Testis (tissue), 3 donors: ENCODE results near the gene RNF152. TPM values are rescaled to one million over a fixed set of nuclear protein-coding genes. Genes with fewer than 3 reads are reported as not detected.

Experiments used
- DNase-seq: peaks from one replicate; pipeline ENCODE4 v3.0.0-alpha.2; 2019
- H3K27ac ChIP-seq, 2 donors: fragments of 200-600 bp; sonication (generic); one replicate each; pipeline ENCODE4 v1.5.1; 2019
- H3K27me3 ChIP-seq: fragments of 200-600 bp; sonication (generic); one replicate; pipeline ENCODE4 v1.5.1; 2019
- H3K36me3 ChIP-seq: fragments of 200-600 bp; sonication (generic); one replicate; pipeline ENCODE4 v1.5.1; 2017; ENCODE audit warnings: low read depth; ENCODE audit errors: missing control alignments
- H3K4me1 ChIP-seq: fragments of 200-600 bp; sonication (generic); one replicate; pipeline ENCODE4 v1.5.1; 2019
- H3K4me3 ChIP-seq, 2 donors: fragments of 200-600 bp; sonication (generic); one replicate each; pipeline ENCODE4 v1.5.1; 2017 to 2019
- H3K9me3 ChIP-seq: fragments of 200-600 bp; sonication (generic); one replicate; pipeline ENCODE4 v1.5.1; 2017
- POLR2A ChIP-seq: fragments of 450-650 bp; IDR thresholded peaks from one replicate; pipeline ENCODE4 v1.6.1; 2017; ENCODE audit warnings: antibody characterized with exemption, mild to moderate bottlenecking, moderate library complexity
- WGBS, 2 donors: methylation state at CpG; one replicate each; pipeline ENCODE4 v1.1.5; 2018; 5-methylcytosine and 5-hydroxymethylcytosine counted together
- intact Hi-C: fragments of 100-400 bp; cut with DNase I; formaldehyde crosslinking; loops from one replicate; pipeline ENCODE4 v1.15.1; 2023; ENCODE audit warnings: low total_unique reads
- polyA plus RNA-seq: library from polyadenylated mRNA; stranded (reverse); fragments of 350-450 nt; fragmentation: Illumina TruSeq; extraction: RNeasy Lipid Tissue Mini Kit (QIAGEN cat#74804); gene quantifications from one replicate; pipeline ENCODE4 v1.2.3, GENCODE V29; 2014; ENCODE audit warnings: low read depth, low replicate concordance; ENCODE audit not compliant: insufficient read depth
- total RNA-seq, 2 donors: library from RNA; depleted of rRNA; stranded (reverse); fragments of >200 nt; gene quantifications; one replicate each; pipeline ENCODE4 v1.2.3, GENCODE V29; 2016
- TF ChIP-seq, protein P1 (sequence below), 3 experiments: fragments of 450-650 bp in 2 of 3; fragments of 200-600 bp in 1 of 3; sonication (generic) in 1 of 3; IDR thresholded peaks; one replicate each; pipeline ENCODE4 v1.5.1; 2016 to 2019; ENCODE audit warnings: antibody characterized with exemption in 3 of 3, mild to moderate bottlenecking in 2 of 3, moderate library complexity in 1 of 3

The RNF152 gene
- total and polyA plus RNA-seq, 3 donors from 2014 or later: 2.3 to 20.3 (median 10.8) TPM

DNA sequence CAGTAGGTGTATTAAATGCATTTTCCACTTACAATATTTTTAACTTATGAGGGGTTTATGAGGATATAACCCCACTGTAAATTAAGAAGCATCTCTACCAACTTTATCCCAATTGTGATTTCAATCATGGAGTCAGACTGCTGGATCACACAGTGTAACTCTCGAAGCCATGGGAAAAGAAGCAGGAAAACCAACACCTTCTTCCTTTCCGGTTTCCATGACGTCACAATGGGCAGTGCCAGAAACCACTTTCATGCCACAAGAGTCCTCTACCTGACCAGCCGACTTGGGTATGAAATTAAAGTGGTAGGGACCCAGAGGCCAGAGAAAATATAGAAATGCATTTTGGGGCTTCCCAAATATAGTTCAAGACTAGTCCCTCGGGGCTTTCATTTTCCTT is 4.2 kb downstream of the RNF152 start:
- Histone ChIP-seq H3K27me3 (no peaks in the 10 kb centered on the region), H3K9me3 (no peaks in the 10 kb centered on the region), H3K4me3 (no peak overlapping the region), H3K27ac (no peak overlapping the region), H3K4me1 (no peaks in the 10 kb centered on the region), H3K36me3 (no peaks in the 10 kb centered on the region)
- DNase-seq: no peak
- intact Hi-C loops: no loop called here
- no peak for TF ChIP-seq POLR2A
- TF ChIP-seq, protein P1, sequence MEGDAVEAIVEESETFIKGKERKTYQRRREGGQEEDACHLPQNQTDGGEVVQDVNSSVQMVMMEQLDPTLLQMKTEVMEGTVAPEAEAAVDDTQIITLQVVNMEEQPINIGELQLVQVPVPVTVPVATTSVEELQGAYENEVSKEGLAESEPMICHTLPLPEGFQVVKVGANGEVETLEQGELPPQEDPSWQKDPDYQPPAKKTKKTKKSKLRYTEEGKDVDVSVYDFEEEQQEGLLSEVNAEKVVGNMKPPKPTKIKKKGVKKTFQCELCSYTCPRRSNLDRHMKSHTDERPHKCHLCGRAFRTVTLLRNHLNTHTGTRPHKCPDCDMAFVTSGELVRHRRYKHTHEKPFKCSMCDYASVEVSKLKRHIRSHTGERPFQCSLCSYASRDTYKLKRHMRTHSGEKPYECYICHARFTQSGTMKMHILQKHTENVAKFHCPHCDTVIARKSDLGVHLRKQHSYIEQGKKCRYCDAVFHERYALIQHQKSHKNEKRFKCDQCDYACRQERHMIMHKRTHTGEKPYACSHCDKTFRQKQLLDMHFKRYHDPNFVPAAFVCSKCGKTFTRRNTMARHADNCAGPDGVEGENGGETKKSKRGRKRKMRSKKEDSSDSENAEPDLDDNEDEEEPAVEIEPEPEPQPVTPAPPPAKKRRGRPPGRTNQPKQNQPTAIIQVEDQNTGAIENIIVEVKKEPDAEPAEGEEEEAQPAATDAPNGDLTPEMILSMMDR (IDR thresholded peaks at IDR 0.05): no peak
- WGBS, 2 donors: 75 to 78% methylated on average over 5 of the region's 5 CpGs

DNA sequence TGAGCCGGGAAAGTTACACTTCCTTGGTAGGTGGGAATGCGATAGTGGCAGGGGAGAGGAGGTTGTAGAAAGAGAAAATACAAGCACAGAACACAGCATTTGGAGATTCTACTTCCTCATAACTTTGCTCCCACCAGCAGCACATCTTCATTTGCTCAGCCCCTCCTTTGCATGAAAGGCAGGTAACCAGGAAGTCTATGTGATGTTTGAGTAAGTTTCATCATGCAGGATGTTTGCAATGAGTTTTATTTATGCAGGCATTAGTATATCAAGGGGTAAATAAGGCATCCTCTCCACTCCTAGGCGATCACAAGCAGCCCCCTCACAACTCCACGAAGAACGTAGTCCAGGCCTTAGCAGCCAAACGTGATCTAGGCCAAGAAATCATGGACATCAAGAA is 5.0 kb downstream of the RNF152 start:
- H3K4me1 ChIP-seq: no peaks in the 10 kb centered on the region
- H3K36me3 ChIP-seq: no peaks in the 10 kb centered on the region
- intact Hi-C loops: no loop called here
- no peaks in the 10 kb centered on the region for H3K9me3 ChIP-seq
- no peak for DNase-seq
- TF ChIP-seq POLR2A: no peak
- no peak overlapping the region for H3K4me3 ChIP-seq
- no peak overlapping the region for H3K27ac ChIP-seq
- WGBS, 2 donors: 71 to 74% methylated on average over 6 of the region's 6 CpGs
- no peaks in the 10 kb centered on the region for H3K27me3 ChIP-seq

DNA sequence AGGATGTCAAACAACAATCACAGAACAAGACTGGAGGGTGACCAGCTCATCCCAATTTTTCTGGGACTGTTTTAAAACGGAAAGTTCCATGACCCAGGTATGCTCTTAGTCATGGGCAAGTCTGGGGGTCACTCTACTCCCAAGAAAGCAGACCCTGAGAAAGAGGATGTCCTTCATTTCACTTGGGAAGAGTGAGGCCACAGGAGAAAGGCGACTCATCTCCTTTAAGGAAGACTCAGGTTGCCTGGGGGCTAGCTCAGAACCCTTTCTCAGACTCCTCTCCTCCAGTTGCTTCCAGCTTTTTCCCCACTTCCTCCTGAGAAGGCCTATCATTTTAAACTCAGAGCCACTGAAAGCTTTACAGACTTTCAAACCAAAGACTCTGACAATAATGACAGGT is 9.3 kb downstream of the RNF152 start:
- Histone ChIP-seq H3K4me3 (no peak overlapping the region), H3K27ac (no peak overlapping the region), H3K27me3 (no peaks in the 10 kb centered on the region), H3K4me1 (peaks cover 6% of the 10 kb centered on the region), H3K9me3 (no peaks in the 10 kb centered on the region), H3K36me3 (no peaks in the 10 kb centered on the region)
- no peak for TF ChIP-seq POLR2A
- TF ChIP-seq, protein P1 (IDR thresholded peaks at IDR 0.05): no peak
- no peak for DNase-seq
- intact Hi-C loops: no loop called here
- WGBS, 2 donors: 88 to 89% methylated on average over 2 of the region's 2 CpGs

DNA sequence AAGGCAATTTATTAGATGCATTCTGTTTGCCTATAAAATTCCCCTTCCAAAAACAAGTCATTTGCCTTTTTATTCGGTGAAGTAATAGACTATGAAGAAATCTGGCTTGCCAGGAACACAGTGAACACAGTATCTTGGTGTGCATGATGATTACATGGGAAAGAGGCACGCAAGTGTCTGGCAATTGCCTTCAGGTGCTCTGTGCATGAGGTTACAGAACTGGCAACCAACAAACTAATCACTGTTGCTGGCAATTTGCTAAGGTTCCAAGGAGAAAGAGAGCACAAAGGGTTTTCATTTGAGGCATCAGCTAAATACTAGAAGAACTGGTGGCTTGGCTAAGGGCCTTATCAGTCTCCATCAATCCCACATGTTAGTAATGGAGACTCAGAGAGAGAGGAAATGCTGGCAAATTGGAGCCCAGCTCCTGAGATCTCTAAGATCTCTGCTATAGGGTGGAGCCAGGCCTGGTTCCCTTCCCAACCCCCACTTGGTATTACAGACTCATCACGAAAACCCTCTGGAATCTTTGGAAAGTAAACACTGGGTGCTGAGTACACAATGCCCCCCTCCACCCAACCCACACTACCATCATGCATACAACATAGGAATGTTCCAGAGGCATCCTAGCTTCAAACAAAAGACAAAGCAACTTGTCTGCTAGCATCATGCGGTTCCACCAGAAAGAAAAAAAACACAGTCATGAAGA is 10.4 kb downstream of the RNF152 start:
- H3K4me1 ChIP-seq: peaks cover 6% of the 10 kb centered on the region
- H3K36me3 ChIP-seq: no peaks in the 10 kb centered on the region
- TF ChIP-seq POLR2A: no peak
- TF ChIP-seq, protein P1 (IDR thresholded peaks at IDR 0.05): no peak
- 66 to 73% methylated on average over 4 of the region's 4 CpGs for WGBS, 2 donors
- H3K27me3 ChIP-seq: no peaks in the 10 kb centered on the region
- no peak overlapping the region for H3K4me3 ChIP-seq
- intact Hi-C loops: no loop called here
- H3K27ac ChIP-seq: no peak overlapping the region
- DNase-seq: no peak
- H3K9me3 ChIP-seq: no peaks in the 10 kb centered on the region

DNA sequence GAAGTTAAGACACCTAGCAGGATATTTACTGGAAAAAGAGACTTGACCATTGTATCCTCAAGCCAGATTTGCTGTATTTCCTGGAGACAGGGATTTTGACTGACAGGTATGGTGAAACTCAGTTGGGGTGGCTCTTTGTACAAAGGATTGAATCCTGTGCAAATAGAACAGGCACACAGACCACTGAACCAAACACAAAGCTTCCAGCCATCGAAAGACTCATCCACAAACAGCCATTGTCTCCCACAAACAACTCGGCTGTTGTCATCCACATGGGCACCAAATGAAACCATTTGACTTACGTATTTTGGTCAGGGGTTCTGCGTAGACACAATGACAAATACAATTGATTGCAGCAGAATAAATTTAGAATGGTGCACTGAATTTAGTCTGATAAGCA is 15.9 kb downstream of the RNF152 start:
- peaks cover 6% of the 10 kb centered on the region for H3K4me1 ChIP-seq
- DNase-seq: no peak
- H3K27me3 ChIP-seq: no peaks in the 10 kb centered on the region
- no peak overlapping the region for H3K4me3 ChIP-seq
- intact Hi-C loops: no loop called here
- no peaks in the 10 kb centered on the region for H3K9me3 ChIP-seq
- WGBS, 2 donors: 84 to 85% methylated on average over 4 of the region's 4 CpGs
- no peak for TF ChIP-seq POLR2A
- TF ChIP-seq, protein P1 (IDR thresholded peaks at IDR 0.05): no peak
- H3K27ac ChIP-seq: no peak overlapping the region
- no peaks in the 10 kb centered on the region for H3K36me3 ChIP-seq
